GM21526 (cell line): ENCODE results near the gene SLC47A2.
"Not testable (repeated sequence)": the region's sequence is repeated elsewhere in the genome, so short reads cannot be mapped to it uniquely, and the experiment has no call there.

Source experiments
- ATAC-seq: cut with Tn5 transposase; IDR thresholded peaks from one replicate; pipeline ENCODE4 v1.9.1; 2021; ENCODE audit warnings: moderate library complexity; ENCODE audit not compliant: unreplicated experiment, low FRiP score

Gene SLC47A2

DNA sequence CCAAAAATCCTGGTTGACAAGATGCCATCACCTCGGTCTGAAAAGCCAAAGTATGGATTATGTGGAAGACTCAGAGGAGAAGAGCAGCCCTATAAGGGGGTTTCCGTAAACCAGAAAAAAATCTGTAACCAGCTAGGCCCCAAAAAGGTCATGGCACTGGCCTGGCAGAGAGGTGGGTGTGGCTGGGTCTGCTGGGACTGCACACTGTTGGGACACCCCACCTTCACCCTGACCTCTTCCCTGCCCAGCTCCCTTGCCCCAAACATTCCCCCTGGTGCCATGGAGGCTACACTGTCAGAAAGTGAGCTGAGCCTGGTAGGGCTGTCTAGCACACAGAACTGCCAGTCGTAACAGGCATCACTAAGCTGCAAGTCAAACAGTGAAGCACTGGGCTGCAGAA is 6.5 kb downstream of the SLC47A2 start:
- no peak for ATAC-seq

DNA sequence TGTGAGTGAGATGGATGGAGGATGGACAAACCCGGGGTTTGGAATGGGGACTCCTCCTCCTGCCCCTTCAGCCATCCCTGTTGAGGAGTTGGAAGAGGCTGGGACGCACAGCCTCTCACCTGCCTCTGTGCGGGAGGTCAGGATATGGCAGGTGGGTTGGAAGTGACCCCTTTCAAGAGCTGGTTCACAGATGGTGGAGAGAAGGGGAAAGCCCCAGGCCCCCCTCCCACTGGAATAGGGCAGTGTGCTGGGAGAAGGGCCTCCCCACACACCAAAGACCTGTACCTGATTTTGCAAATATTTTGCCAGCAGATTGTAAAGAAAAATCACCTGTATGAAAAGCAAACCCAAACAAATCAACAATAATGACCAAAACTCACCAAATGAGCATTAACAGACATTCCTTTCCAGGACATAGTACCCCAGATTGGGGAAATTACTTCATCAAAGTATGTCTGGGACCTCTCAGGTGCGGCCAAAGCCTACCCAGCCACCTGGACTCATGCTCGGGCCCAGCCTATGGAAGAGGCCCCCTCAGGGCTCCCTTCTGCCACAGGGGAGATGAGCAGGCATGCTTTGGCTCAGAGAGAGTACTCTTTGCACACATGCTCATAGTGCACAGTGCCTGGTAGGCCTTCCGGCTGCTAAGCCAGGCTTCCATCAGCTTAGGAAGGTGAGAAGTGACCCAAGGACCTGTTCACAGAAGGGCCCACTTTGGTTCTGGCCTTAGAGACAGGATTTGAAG is 7.8 kb downstream of the SLC47A2 start:
- no peak for ATAC-seq

DNA sequence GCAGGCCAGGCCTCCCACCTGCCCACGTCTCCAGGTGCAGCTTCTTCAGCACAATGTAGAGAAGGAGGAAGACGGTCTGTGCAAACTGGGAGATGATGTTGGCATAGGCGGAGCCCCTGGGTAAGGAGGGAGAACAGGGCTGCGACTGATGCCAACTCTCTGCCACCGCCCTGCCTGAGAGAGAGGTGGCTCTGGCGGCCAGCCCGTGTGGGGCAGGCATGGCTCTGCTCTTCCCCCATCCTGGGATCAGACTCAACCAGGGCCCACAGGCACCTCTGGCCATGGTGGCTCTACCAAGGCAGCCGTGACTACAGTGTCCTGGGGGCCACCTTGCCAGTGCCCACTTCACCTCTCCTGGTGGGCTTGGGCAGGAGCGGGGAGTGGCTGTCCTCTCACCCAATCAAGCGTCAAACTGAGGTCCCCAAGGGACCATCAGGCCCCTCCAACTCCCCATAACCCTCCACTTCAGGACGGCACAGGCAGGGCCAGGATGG is 8.6 kb downstream of the SLC47A2 start:
- no peak for ATAC-seq

DNA sequence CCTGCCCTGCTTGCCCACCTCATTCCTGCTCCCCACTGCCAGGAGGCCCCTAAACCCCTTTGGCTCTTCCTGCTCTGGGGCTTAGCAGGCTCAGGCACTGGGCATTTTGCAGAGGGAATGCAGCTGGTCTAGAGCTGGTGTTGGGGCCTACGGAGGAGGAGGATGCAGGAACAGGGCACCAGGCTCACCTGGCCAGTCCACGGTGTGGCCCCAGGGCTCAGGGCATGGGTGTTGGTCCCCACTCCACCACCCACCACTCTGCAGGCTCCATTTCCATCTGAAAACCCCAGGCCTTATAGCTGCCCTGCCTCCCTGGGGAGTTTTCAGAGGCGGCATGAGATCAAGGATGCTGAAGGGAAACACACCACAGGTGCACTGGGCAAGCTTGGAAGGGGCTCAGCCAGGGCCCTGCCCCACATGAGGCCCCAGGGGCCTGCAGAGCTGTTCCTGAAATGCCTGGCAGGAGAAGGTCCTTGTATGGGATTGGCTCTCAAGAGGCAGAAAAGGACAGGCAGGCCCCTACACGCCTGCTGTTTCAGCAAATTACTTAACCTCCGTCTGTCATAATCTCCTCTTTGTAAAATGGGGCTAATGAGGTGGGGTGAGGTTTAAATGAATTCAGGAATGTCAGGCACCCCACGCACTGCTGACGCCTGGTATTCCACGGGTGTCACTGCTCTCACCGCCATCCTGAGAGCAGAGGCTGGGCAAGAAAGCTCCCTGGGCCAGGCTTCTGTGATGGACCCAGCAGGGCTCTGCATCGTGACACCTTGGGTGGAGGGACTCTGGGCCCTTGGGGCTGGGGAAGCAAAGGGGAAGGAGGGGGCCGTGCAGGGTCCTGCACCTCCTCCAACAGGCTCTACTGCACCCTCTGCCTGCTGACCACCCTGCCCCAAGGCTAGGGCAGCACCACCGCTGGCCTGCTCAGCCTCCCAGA is 9.3 kb downstream of the SLC47A2 start:
- ATAC-seq, result no peak

DNA sequence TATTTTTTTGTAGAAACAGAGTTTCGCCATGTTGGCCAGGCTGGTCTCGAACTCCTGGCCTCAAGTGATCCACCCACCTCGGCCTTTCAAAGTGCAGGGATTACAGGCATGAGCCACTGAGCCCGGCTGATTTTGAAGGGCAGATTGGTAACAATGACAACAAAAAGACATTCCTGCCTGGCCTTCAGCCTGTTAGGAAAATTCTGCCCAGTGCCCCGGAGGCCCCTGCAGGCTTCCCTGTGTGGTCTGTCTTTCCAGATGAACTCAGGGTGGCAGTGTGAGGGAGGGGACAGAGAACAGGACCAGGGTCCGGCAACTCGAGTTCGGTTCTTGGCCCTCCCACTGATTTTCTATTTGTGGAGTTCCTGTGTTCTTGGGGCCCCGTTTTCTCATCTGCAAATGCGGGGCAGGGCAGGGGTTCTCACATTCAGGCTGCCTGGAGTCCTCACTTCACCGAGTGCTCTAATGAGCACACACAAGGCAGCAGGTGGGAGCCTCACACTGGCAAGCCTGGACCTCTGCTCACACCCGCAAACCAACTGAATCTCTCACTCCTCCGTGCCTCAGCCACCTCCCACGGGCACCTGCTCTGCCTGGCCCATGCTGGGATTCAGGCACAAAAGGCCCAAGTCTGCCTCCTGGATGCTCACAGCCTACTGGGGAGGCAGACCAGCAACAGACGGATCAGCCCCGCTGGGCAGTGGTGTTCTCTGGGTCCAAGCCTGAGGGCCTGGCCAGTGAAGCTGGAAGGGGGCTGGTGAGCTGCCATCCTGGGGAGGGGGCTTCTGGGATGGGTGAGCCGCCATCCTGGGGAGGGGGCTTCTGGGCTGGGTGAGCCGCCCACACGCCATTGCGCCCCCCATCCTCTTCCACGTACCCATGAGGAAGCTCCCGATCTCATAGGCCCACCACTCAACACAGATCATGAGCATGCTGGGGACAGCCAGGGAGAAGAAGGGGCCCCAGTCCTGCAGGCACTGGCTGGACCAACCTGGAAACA is 10.3 kb downstream of the SLC47A2 start:
- no peak for ATAC-seq

DNA sequence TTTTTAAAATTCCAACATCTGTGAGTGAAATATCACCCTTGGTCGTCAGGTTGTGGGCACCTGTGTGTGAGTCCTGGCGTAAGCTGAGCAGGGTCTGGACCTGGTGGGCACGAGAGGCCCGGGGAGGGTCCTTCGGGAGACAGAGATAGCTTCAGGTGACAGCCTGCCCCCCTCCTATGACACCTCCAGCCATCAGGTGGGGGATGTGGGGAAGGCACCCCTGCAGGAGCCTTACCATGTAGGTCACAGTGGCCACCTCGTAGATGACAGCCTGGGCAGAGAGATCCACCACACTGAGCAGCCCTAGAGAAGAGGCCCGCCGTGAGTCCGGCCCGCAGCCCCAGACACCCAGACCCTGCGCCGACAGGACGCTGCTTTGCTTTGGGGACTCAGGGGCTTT is 11.2 kb downstream of the SLC47A2 start:
- no peak for ATAC-seq

DNA sequence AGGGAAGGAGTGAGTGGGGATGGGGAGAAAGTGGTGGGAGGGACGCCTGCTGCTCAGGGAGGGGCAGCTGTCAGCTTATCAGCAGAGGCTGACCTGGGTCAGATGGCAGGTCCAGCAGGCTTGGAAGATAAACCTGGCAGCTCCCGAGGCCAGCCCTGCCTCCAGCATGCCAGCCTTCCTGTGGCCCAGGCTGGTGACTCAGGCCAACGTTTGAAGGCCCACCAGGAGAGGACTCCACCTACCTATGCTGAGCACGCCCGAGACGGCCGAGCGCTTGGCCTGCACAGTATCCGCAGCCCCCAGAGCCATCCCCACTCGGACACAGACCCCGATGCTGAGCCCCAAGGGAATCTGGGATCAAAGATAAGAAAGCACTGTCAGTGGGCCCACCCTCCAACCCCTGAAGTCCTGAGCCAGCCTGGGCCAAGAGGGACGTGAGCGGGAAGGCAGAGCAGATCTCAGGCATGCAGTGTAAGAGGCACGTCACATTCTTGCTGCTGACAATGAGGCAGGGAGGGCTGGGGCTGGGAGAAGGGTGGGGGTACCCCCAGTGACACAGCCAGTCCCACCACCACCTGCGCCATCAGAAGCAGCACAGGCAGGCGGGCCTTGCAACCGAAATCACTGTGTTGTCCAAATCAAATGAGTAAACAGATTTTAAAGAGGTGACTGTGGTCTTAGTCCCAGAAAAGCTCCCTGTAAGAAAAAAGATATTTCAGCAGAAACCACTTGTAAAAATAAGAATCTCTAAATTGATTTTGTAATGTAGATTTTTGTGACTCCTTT is 12.4 kb downstream of the SLC47A2 start:
- no peak for ATAC-seq

DNA sequence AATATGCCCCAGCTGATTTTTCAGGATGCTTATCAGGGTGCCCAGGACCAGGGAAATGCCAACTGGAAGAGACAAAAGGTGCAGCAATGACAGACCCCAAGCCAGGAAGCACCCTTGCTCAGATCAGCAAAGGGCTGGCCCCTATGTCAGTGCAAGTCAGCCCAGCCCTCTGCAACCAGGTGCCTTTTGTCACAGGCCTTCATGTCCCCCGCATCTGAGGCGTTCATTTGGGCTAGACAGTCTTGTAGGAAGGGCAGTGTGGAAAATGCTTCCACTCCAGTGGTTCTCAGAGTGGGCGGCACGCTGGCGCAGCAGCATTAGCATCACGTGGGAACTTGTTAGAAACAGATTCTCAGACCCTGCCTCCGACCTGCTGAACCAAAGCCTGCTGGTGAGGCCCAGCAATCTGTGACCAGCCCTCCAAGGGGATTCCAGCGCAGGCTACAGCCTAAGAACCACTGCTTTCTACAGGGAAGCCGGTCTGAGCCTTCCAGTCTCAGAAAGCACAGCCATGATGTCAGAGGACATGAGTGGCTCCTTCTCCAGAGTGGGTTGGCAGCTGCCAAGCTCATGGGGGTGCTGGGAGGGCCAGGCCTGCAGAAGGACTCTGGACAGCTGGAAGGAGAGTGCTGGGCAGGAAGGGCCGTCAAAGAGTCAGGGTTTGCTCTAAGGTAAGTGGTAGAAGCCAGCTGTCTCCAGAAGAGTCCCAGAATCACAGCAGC is 13.1 kb downstream of the SLC47A2 start:
- no peak for ATAC-seq

DNA sequence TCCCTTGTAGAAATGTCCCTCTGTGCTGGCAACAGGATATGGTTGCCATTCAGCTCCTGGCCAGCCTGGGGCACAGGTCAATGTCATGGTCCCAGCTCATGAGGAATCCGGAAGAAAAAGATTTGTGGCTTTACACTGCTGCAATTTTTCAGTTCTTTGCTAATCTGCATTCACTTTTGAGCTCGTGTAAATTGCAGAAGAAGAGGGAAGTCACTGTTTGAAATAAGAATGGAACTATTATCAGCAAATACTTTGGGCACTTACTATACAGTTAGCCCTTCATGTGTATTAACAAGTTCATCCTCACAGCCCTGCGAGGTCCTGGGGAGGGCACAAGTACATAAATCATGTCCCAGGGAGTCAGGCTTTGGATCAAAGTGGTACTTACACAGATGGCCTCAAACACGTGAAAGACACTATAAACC is 14.2 kb downstream of the SLC47A2 start:
- no peak for ATAC-seq

DNA sequence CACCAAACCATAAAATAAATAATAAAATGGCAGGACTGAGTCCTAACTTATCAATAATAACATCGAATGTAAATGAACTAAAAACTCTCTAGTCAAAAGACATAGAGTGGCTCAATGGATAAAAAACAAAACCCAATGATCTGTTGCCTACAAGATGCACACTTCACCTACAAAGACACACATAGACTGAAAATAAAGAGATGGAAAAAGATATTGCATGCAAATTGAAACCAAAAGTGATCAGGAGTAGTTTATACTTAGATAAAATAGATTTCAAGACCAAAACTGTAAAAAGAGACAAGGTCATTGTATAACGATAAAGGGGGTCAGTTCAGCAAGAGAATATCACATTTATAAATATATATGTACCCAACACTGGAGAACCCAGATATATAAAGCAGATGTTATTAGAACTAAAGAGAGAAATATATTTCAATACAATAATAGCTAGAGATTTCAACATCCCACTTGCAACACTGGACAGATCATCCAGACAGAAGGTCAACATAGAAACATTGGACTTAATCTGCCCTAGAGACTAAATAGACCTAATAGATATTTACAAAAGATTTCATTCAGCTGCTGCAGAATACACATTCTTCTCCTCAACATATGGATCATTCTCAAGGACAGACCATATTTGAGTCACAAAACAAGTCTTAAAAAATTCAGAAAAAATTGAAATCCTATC is 29.8 kb downstream of the SLC47A2 start:
- no peak for ATAC-seq

DNA sequence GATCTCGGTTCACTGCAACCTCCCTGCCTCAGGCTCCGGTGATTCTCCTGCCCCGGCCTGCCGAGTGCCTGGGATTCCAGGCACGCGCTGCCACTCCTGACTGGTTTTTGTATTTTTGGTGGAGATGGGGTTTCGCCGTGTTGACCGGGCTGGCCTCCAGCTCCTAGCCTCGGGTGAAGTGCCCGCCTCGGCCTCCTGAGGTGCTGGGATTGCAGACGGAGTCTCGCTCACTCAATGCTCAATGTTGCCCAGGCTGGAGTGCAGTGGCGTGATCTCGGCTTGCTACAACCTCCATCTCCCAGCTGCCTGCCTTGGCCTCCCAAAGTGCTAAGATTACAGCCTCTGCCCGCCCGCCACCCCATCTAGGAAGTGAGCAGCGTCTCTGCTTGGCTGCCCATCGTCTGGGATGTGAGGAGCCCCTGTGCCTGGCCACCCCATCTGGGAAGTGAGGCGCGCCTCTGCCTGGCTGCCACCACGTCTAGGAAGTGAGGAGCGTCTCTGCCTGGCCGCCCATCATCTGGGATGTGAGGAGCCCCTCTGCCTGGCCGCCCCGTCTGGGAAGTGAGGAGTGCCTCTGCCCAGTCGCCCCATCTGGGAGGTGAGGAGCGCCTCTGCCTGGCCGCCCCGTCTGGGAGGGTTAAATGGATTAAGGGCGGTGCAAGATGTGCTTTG is 31.3 kb downstream of the SLC47A2 start:
- ATAC-seq, result not testable (repeated sequence)

DNA sequence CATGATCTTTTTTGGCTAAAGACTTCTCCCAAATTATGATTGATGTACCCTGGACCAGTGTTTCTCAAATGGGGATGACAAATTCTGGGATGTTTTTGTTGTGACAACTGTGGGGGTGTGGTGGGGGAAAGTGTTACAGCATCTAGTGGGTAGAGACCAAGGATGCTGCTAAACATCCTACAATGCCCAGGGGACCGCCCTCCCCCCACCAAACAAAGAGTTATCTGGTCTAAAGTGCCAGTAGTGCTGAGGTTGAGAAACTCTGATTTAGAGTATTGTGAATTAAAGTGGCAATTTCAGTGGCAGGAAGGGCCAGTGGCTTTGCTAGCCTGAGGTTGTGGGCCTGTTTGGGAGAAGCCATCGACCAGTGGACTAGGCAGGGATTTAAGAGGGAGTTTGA is 33.3 kb downstream of the SLC47A2 start:
- ATAC-seq, result no peak

DNA sequence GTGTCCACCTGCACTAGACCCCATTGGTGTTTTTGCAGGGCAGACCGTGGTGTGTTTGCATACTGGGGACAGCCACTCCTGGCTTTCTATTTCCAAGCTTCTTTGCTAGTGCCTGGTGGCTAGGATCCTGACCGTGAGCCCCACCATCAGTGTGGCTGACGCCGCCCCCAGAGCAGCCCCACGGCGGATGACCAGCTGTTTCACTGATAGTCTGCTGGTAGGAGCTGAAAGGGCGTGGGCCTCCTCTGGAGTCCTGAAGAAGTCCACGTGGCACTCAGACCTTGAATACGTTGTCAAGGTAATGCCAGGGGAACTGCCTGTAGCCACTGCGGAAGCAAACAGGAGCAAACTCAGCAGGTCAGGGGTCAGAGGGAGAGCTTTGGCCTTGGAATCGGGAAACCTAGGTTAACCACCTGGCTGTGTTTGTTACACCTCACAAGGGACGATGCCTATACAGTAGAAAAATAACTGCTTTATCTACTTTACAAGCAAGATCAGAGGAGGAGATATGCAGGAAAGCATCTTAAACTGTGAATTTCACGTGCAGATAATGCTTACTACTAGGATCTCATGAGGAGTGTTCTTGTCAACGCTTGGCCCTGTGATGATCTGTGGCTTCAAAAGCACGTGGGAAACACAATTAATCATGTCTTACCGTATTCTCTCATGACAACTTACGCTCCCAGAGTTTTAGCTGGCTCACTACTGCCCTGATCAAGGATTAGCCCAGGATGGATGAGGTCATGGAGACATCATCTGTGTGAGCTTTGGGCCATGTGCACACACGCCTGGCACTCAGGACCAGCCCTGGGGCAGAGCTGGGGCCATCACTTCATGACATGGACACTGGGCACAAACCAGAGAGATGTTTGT is 37.6 kb downstream of the SLC47A2 start:
- ATAC-seq, result no peak

DNA sequence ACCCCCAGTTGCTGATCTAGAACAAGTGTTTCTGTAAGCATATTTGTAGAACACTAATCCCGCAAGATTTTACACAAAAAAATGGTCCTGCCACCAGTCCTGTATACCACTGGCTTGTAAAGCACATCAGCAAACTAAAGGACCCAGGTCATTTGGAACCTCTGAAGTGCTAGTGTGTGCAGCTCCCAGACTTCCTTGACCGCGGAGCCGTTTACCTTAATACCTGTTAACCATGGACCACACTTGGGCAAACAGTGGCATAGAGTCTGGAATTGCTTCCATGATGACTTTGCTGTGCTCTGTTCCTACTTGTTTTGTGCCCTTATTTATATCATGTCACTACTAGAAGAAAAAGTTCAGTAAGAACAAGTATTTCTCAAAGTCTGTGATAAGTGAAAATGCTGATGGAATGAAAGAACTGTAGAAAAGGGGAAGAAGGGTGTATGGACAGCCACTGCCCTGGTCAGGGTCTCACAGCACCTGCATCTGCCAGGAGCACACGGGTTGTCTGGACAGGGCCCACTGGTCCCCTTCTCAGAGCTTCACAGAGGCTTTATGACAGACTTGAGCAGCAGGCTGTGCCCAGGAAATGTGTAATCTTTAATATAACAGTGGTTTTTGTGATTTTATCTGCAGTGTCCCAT is 38.5 kb downstream of the SLC47A2 start:
- no peak for ATAC-seq

DNA sequence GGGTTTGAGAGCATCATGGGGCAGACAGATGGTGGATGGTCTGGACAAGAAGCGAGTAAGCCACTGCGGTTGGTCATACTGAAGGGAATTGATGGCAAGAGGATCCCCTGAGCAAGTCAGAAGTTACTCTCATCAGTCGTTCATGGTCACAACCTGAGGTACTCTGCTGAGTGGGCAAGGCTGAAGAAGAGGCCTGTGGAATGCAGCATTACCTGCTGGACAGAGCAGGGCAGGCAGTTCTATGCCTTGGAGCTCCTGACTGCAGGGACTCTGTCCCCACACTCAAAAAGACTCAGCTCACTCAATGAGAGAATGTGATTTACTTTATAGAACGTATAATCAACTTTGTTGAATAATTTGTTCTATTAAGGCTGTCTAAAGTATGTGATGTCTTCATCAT is 39.5 kb downstream of the SLC47A2 start:
- ATAC-seq, result no peak

DNA sequence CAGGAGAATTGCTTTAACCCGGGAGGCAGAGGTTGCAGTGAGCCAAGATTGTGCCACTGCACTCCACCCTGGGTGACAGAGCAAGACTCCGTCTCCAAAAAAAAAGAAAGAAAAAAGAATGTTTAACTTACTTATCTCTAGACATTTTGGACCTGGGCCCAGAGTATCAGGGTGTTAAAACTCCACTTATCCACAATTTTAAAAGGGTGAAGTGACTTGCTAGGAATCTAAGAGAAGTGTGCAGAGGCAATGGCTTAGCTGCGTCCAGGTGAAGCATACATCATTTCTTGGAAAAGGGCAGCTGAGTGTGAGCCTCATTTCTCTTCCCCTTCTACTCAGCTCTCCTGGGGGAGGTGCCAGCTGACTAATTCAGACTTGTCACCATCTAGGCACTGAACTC is 42.8 kb downstream of the SLC47A2 start:
- no peak for ATAC-seq
